Measurements from ENCODE around the gene CLDN11. TPM values are rescaled to one million over a fixed set of nuclear protein-coding genes. Genes with fewer than 3 reads are reported as not detected.

Gene CLDN11
- polyA plus RNA-seq, 12 donors: 1.8 to 35.1 (median 2.5) TPM; not detected in 2

DNA sequence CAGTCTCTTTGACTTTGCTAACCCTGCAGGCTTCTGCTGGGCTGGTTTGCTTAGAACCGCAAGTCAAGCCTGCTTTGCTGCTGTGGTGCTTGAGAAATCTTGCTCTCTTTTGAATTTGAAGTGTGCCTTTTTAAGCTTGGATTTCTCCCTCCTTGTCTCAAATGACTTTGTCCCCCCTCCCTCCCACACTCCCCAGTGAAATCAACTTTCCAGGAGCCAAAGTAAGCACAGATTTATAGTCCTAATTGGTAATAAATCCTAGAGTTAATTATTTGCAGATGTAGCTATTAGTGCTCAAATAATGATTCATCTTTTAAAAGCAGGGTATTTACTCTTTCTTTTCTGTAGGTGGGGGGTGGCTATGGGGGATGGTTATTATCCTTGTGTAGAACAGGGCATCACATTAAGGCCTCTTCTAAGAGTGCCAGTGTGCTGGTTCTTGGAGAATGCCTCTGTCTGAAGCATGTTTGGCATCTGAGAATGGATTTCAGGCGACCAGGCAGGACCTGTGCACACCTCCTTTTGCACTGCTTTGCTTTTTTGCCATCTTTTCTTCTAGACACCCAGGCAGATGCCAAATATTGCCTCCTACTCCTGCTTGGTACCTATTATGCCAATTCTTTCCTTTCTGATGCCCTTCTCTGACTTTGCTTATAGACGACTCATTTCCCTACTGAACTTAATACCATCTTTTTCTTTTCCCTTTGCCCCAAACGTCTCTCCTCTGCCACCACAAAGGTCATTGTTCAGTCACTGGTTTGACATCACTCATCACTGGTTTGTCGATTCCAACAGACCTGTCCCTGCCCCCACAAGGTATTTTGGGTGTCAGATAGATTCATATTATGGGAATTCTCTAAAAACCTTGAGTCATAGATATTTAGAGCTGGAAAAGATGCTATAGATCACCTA lies 50.7 kb downstream of the CLDN11 start:
- DNase-seq: no peak

DNA sequence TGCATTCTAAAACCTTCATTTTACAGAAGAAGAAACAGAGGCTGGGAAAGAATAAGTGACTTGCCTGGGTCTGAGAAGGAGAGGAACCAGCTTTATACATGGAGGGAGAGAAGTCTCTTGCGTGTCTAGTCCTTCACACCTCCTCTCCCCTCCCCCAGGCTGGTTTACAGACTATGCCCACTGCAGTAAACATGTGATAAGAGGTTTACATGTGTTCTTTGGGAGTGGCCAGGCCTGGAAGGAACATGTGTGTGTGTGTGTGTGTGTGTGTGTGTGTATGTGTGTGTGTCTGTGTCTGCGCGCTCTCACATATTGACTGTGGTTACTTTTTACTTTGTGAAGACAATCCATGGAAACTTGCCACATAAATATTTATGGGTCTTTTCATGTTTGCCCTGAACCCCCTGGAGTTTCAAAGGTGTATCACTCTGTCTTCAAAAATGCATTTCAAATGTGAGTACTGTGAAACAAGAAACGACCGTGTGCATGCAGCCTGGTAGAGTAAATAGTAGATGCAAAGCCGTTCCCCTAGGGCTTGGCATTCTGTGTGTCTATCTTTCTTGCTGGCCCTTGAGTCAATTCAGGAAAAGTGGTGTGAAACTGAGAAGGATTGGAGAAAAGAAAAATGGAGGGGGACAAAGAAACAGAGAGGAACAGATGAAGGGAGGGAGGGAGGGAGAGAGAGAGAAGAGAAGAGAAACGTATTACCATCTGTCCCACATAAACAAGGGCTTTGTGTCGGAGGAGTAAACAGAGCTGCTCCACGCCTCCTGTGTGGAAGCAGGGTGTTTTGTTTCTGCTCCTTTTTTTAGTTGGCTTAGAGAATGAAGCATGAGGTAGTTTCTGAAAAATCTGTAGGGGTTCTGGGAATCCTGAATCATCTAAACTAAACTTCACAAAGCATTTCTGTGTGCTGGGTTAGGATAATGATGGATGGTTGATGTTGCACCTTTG lies 51.7 kb downstream of the CLDN11 start:
- DNase-seq: peak; percentile 8

DNA sequence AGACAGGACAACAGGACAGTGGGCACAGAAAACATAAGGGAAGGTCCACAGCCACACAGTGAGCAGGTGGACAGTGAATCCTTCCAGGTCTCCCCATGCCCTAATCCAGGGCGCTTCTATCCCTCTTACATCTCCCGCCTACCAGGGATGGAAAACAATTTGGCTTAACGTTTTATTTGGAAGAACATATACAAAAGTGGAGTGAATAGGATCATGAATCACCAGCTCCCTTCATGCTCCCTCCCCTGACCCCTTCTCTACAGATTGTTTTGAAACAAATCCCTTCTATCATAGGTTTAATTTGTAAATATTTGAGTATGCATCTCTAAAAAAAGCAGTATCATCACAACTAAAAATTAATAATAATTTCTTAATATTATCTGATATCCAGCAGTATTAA lies 52.5 kb downstream of the CLDN11 start:
- DNase-seq: no peak

- DNase-seq: no peak
These were observed 54.7 kb downstream of the CLDN11 start for GRCh38 chr3:170473358-170473757.

GRCh38 chr3:170475092-170475685 lies 56.5 kb downstream of the CLDN11 start:
- no peak for DNase-seq

DNA sequence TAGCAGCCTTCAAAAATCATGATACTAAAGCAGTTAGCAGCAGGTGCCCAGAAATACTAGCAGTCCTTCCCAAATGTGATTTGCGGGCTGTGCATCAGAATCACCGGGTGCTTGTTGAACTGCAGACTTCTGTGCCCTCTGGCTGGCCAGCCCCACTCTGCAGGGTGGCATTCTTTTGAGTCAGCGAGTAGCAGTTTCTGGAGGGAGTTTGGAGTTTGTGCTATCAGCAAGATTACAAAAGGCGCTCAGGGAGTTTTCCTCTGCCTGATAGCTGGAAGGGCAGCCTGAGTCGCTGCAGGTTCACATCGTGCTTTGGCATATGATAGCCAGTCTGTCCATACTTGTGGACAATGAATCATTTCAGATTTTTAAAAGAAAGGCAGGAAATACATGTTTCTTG lies 57.6 kb downstream of the CLDN11 start:
- no peak for DNase-seq

DNA sequence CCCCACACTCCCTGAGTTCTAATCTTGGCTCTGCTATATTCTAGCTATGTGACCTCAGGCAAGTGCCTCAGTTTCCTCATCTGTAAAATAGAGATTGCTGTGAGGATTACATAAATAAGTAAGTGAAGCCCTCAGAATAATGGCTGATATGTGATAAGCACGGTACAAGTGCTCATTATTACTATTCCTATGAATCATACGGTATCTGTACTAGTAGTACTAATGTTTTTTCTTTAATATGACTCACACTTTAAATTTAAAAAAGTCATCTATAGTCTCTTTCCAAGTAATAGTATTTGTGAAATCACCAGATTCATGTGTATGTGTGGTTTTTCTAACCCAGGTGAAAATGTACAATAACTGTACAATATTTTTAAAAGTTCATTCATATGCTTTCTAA lies 58.7 kb downstream of the CLDN11 start:
- no peak for DNase-seq

GRCh38 chr3:170480111-170480510 lies 61.4 kb downstream of the CLDN11 start:
- no peak for DNase-seq

DNA sequence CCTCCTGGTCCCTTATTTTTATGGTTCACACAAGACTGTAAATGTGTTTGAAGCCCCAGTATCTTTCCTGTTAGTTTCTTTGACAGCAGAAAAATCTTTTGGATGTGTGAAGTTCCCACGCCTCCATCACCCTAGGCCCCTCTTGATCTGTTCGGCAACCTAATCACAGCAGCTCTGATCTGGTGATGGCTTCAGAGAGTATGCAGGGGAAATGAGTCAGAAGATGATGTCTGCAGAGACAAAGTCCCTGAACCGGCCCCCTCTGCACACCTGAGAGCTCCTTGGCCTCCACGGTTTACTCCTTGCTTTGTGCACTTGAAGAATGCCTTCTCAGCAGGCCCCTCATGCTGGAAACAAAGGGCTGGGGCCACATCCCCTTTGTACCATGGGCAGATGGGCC lies 63.5 kb downstream of the CLDN11 start:
- DNase-seq: no peak

DNA sequence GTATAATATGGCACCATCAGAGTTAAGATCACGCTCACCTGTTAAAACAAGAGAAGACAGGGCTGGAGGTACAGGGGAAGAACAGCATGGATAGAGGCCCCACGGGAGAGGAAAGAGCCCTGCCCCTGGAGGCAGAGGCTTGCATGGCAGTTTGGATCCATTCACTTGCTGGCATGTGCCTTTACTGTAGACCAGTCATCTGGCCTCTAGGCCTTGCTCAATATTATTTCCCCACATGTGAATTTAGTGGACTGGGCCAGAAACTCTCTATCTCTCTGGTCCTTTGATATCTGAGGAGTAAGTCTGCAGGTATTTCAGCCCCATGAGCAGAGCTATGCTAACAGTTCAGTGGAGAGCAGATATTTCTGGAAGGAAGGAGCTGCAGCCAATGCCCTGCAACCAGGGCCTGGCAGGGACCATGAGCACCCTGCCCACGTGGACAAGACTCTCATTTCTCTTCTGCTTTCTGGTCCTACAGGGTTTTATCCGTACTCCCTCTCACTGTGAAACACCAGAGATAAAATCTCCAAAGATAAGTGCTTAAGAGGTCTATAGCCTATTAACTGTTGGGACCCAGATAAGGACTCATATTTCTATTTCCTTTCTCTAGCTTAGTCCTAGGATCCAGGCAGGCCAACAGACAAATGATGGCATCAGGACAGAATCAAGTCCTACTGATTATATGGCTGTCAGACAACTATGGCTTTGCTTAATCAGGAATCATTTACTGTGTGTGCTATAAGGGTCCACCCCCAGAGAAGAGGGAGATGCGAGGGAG lies 65.0 kb downstream of the CLDN11 start:
- DNase-seq: no peak

Other genes with a start within 250 kb of the CLDN11 start
- 10 to 100 TPM; 14.1 to 47.2 (median 24.8) TPM for gene PHC3, start 237.1 kb upstream of the CLDN11 start, polyA plus RNA-seq (ENCODE audit: insufficient read length in 12 of 12)
- 10 to 100 TPM in 11 of 12 donors, not detected in 1; 18.3 to 74.7 (median 25.5) TPM for gene PRKCI, start 196.4 kb upstream of the CLDN11 start, polyA plus RNA-seq (ENCODE audit: insufficient read length in 12 of 12)
- 10 to 100 TPM; 21.1 to 57.6 (median 28.4) TPM for gene SKIL, start 61.2 kb upstream of the CLDN11 start, polyA plus RNA-seq (ENCODE audit: insufficient read length in 12 of 12)
- gene SLC7A14, start 167.2 kb downstream of the CLDN11 start, polyA plus RNA-seq (ENCODE audit: insufficient read length in 12 of 12): under 1 TPM in 10 of 12 donors, not detected in 2; 0.17 to 0.64 (median 0.31) TPM

Measured in muscle of arm (tissue), 12 donors.